ENCODE results near the gene SNX21.

GRCh38 chr20:45850238-45850637 is 16.6 kb downstream of the SNX21 start:
- TF ChIP-seq CTCF (IDR thresholded peaks at IDR 0.05; ENCODE audit: low read depth, low read length, poor library complexity, severe bottlenecking) (no peak), EZH2phosphoT487 (IDR thresholded peaks at IDR 0.05; ENCODE audit: borderline replicate concordance, low read length) (no peak)
